A549 (cell line): Measurements from ENCODE around the gene ACACA. TPM values are rescaled to one million over a fixed set of nuclear protein-coding genes. Genes with fewer than 3 reads are reported as not detected.
A peak's percentile ranks its signal among the peaks of the same experiment; 100 is the strongest.
"Not testable (repeated sequence)": the region's sequence is repeated elsewhere in the genome, so short reads cannot be mapped to it uniquely, and the experiment has no call there.

Experiments
- ATAC-seq, 2 experiments: fragments of 200-7000 bp in 1 of 2; fragments of >200 bp in 1 of 2; cut with Nextera tagmentation in 1 of 2; cut with Tn5 transposase in 1 of 2; 3 replicates each; pipeline versions ENCODE4 v1.8.0 to v1.9.1; 2018 to 2020; ENCODE audit warnings: mild to moderate bottlenecking in 1 of 2, moderate library complexity in 1 of 2
- CTCF ChIA-PET: fragments of 300-600 bp; sonication (Branson Sonifier 250); formaldehyde crosslinking; extraction: SDS; loops from one replicate; lab custom pipeline; 2021; ENCODE audit warnings: antibody characterized with exemption, inconsistent platforms; lab: Yijun Ruan, JAX
- POLR2A ChIA-PET: fragments of 350-600 bp; formaldehyde crosslinking; extraction: SDS; loops from one replicate; lab custom pipeline; 2021; ENCODE audit warnings: antibody characterized with exemption, inconsistent platforms; lab: Yijun Ruan, JAX
- DNase-seq, 2 experiments: peaks; one replicate each; pipeline versions ENCODE4 v3.0.0 to v3.0.0-alpha.2; 2011 to 2016; ENCODE audit warnings: low read depth in 1 of 2, low spot score in 1 of 2
- FAIRE-seq: peaks from 2 replicates; lab custom pipeline; 2011; peaks lifted over from hg19 to GRCh38; lab: Jason Lieb, UNC
- H3K27ac ChIP-seq, 2 experiments: fragments of >200 bp; sonication (Bioruptor Twin); formaldehyde crosslinking; 3 replicates each; pipeline ENCODE4 v1.5.1; 2016 to 2017
- H3K4me1 ChIP-seq: fragments of >200 bp; sonication (Bioruptor Twin); formaldehyde crosslinking; 3 replicates; pipeline ENCODE4 v1.6.1; 2016
- H3K4me2 ChIP-seq: fragments of >200 bp; sonication (Bioruptor Twin); formaldehyde crosslinking; 3 replicates; pipeline ENCODE4 v1.6.1; 2016
- H3K4me3 ChIP-seq: fragments of >200 bp; sonication (Bioruptor Twin); formaldehyde crosslinking; 3 replicates; pipeline ENCODE4 v1.5.1; 2016
- H3K9me3 ChIP-seq: fragments of >200 bp; sonication (Bioruptor Twin); formaldehyde crosslinking; 3 replicates; pipeline ENCODE4 v1.6.1; 2016
- BHLHE40 ChIP-seq: IDR thresholded peaks from 2 replicates; pipeline ENCODE4 v1.6.1; 2012; ENCODE audit warnings: low read depth, low read length, inconsistent platforms
- CBX8 ChIP-seq: fragments of 200-600 bp; sonication (generic); IDR thresholded peaks from 2 replicates; pipeline ENCODE4 v1.6.1; 2016
- CHD4 ChIP-seq: fragments of 200-600 bp; sonication (generic); IDR thresholded peaks from 2 replicates; pipeline ENCODE4 v1.6.1; 2016; ENCODE audit warnings: antibody characterized with exemption, mild to moderate bottlenecking, borderline replicate concordance
- EHMT2 ChIP-seq: fragments of 200-600 bp; sonication (generic); IDR thresholded peaks from 2 replicates; pipeline ENCODE4 v1.6.1; 2016; ENCODE audit warnings: antibody characterized with exemption, low read depth, mild to moderate bottlenecking, moderate library complexity
- EP300 ChIP-seq, 2 experiments: fragments of >200 bp; sonication (Bioruptor Twin); formaldehyde crosslinking; IDR thresholded peaks; 2 replicates in 1 of 2; 3 replicates in 1 of 2; pipeline ENCODE4 v1.6.1; 2016 to 2017
- GATA3 ChIP-seq: IDR thresholded peaks from 2 replicates; pipeline ENCODE4 v1.6.1; 2012; ENCODE audit warnings: borderline replicate concordance
- HOXA7 ChIP-seq: fragments of 250-450 bp; sonication (Bioruptor Pico); IDR thresholded peaks from 2 replicates; pipeline ENCODE4 v1.5.0; 2020; ENCODE audit warnings: mild to moderate bottlenecking, moderate library complexity
- HOXB5 ChIP-seq: fragments of 250-450 bp; sonication (Bioruptor Pico); IDR thresholded peaks from 2 replicates; pipeline ENCODE4 v1.5.0; 2020; ENCODE audit warnings: mild to moderate bottlenecking, moderate library complexity
- JUN ChIP-seq, 2 experiments: fragments of >200 bp; sonication (Bioruptor Twin); formaldehyde crosslinking; IDR thresholded peaks; 2 replicates in 1 of 2; 3 replicates in 1 of 2; pipeline ENCODE4 v1.6.1; 2016 to 2017
- RAD21 ChIP-seq, 2 experiments: fragments of >200 bp in 1 of 2; sonication (Bioruptor Twin) in 1 of 2; formaldehyde crosslinking in 1 of 2; IDR thresholded peaks in 1 of 2; conservative IDR thresholded peaks in 1 of 2; 2 replicates in 1 of 2; 3 replicates in 1 of 2; pipeline ENCODE4 v1.6.1; 2012 to 2018; ENCODE audit warnings: inconsistent platforms in 1 of 2
- RFX5 ChIP-seq: fragments of 450-650 bp; IDR thresholded peaks from 2 replicates; pipeline ENCODE4 v1.7.1; 2014; ENCODE audit warnings: antibody characterized with exemption, mild to moderate bottlenecking, moderate library complexity
- SREBF2 ChIP-seq: fragments of 450-650 bp; IDR thresholded peaks from 2 replicates; pipeline ENCODE4 v1.6.1; 2014; ENCODE audit warnings: mild to moderate bottlenecking, moderate library complexity
- ZC3H11A ChIP-seq: fragments of 450-650 bp; IDR thresholded peaks from 2 replicates; pipeline ENCODE4 v1.6.1; 2014; ENCODE audit warnings: antibody characterized with exemption, mild to moderate bottlenecking
- WGBS: methylation state at CpG from one replicate; pipeline ENCODE4 v1.1.6; 2017; ENCODE audit errors: missing lambda C conversion rate; 5-methylcytosine and 5-hydroxymethylcytosine counted together
- polyA plus RNA-seq, 4 experiments: library from polyadenylated mRNA; depleted of rRNA in 3 of 4; stranded (reverse); fragments of >200 nt; fragmentation: RNase III in 1 of 4; extraction: RNeasy Plus Mini Kit Qiagen cat#74134 plus additional on column Dnase treatment in 1 of 4; gene quantifications; 2 replicates in 3 of 4; 3 replicates in 1 of 4; pipeline ENCODE4 v1.2.3, GENCODE V29; 2011 to 2017
- TF ChIP-seq, protein P1 (sequence below): fragments of 450-650 bp; IDR thresholded peaks from 2 replicates; pipeline ENCODE4 v1.6.1; 2014; ENCODE audit warnings: antibody characterized with exemption
- TF ChIP-seq, protein P2 (sequence below): fragments of >200 bp; sonication (Bioruptor Twin); formaldehyde crosslinking; IDR thresholded peaks from 3 replicates; pipeline ENCODE4 v1.6.1; 2016
- TF ChIP-seq, protein P3 (sequence below): fragments of >200 bp; sonication (Bioruptor Twin); formaldehyde crosslinking; IDR thresholded peaks from 3 replicates; pipeline ENCODE4 v1.5.1; 2016
- TF ChIP-seq, protein P4 (sequence below): fragments of 250-450 bp; sonication (Bioruptor Pico); IDR thresholded peaks from 2 replicates; pipeline ENCODE4 v1.5.0; 2021; ENCODE audit warnings: mild to moderate bottlenecking, moderate library complexity, borderline replicate concordance

Gene ACACA
- polyA plus RNA-seq, 2 of the 4 experiments (the other 2 are of a cell fraction): 51.8 to 112 TPM

DNA sequence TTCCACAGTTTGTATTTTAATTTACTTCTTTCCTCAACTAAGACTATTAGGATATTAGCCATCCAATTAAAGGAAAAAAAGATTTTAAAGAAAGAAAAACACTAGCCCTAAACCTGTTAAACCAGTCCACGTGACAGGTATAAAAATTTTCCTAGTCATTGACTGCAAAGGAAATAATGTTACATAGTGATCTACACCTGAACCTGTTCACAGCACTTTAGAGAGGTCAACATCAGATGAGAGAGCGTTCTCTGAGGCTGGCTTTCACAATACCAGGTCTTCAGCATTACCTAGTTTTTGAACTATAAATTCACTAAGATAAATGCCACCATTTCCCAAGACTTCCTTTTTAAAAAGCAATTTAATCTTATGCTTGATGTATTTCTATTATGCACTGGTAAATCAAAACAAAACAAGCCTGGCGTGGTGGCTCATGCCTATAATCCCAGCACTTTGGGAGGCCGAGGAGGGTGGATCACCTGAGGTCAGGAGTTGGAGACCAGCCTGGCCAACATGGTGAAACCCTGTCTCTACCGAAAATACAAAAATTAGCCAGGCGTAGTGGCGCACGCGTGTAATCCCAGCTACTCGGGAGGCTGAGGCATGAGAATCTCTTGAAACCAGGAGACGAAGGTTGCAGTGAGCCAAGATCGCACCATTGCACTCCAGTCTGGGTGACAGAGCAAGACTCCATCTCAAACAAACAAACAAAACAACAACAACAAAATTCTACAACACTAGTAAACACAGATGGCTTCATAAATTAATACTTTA lies 49.7 kb downstream of the ACACA start:
- 75% methylated on average over 12 of the region's 12 CpGs for WGBS
- ATAC-seq, FAIRE-seq, POLR2A ChIA-PET, H3K9me3 ChIP-seq, DNase-seq: not testable (repeated sequence)
- Histone ChIP-seq H3K4me2 (peak overlapping the region; percentile 77), H3K4me1 (peaks cover 42% of the 10 kb centered on the region), H3K4me3 (peak overlapping the region; percentile 88), H3K27ac (peak overlapping the region; percentile 92 to 94; a peak in 4 of 6 replicates)
- CTCF ChIA-PET: interaction anchor here (2.3 kb wide), 1 partner anchor 16 kb away, joined by 12 read pairs; no protein-coding TSS in a partner anchor

DNA sequence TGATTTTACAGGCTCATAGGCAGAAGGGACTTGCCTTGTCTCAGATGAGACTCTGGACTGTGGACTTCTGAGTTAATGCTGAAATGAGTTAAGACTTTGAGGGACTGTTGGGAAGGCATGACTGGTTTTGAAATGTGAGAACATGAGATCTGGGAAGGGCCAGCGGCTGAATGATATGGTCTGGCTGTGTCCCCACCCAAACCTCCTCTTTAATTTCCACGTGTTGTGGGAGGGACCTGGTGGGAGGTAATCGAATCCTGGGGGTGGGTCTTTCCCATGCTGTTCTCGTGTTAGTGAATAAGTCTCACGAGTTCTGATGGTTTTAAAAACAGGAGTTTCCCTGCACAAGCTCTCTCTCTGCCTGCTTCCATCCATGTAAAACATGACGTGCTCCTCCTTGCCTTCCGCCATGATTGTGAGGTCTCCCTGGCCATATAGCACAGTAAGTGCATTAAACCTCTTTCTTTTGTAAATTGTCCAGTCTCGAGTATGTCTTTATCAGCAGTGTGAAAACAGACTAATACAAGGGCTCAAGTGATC lies 59.7 kb downstream of the ACACA start:
- not testable (repeated sequence) for DNase-seq, FAIRE-seq, H3K27ac ChIP-seq, H3K9me3 ChIP-seq, ATAC-seq, H3K4me2 ChIP-seq, H3K4me1 ChIP-seq, H3K4me3 ChIP-seq
- ChIA-PET POLR2A (interaction anchor here (1.2 kb wide), 1 partner anchor 12 kb away, joined by 6 read pairs; no protein-coding TSS in a partner anchor), CTCF (interaction anchor here (1.9 kb wide), 1 partner anchor 27 kb away, joined by 10 read pairs; no protein-coding TSS in a partner anchor)
- 92% methylated on average over 8 of the region's 8 CpGs for WGBS

DNA sequence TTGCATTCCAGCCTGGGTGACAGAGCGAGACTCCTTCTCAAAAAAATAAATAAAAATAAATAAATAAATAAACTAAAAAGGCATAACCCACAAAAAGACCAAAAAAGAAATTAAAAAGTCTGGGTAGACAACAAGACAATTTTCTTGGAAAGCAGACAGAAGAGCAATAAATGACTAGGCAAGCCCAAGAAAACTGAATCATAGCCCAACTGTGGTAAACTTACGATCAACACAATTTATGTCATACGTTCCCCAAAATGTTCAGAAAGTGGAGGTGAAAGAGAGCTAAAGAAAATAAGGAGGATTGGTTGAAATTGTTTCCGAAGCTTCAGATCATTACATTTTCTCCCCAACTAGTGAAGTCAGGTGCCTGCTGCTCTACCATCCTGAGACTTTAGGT lies 62.1 kb downstream of the ACACA start:
- Histone ChIP-seq H3K9me3 (peaks cover 7% of the 10 kb centered on the region; the same call in 1 of the 3 replicates), H3K27ac (no peak overlapping the region), H3K4me3 (no peak overlapping the region), H3K4me2 (no peak overlapping the region), H3K4me1 (peaks cover 9% of the 10 kb centered on the region)
- WGBS: 96% methylated on average over 4 of the region's 4 CpGs
- ChIA-PET CTCF (interaction anchor here (0.6 to 2.1 kb wide), 3 partner anchors 29 to 199 kb away, joined by 3 to 9 read pairs (median 3); no protein-coding TSS in a partner anchor), POLR2A (no interaction called here)
- TF ChIP-seq EHMT2 (no peak), BHLHE40 (no peak), GATA3 (no peak), HOXB5 (CRISPR knock-in tag) (no peak), HOXA7 (CRISPR knock-in tag) (no peak), JUN (IDR thresholded peaks at IDR 0.05) (no peak)
- TF ChIP-seq, protein P1, sequence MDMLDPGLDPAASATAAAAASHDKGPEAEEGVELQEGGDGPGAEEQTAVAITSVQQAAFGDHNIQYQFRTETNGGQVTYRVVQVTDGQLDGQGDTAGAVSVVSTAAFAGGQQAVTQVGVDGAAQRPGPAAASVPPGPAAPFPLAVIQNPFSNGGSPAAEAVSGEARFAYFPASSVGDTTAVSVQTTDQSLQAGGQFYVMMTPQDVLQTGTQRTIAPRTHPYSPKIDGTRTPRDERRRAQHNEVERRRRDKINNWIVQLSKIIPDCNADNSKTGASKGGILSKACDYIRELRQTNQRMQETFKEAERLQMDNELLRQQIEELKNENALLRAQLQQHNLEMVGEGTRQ: no peak
- TF ChIP-seq, protein P2, sequence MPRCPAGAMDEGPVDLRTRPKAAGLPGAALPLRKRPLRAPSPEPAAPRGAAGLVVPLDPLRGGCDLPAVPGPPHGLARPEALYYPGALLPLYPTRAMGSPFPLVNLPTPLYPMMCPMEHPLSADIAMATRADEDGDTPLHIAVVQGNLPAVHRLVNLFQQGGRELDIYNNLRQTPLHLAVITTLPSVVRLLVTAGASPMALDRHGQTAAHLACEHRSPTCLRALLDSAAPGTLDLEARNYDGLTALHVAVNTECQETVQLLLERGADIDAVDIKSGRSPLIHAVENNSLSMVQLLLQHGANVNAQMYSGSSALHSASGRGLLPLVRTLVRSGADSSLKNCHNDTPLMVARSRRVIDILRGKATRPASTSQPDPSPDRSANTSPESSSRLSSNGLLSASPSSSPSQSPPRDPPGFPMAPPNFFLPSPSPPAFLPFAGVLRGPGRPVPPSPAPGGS: no peak
- DNase-seq: no peak
- ATAC-seq: no peak
- no peak for FAIRE-seq

DNA sequence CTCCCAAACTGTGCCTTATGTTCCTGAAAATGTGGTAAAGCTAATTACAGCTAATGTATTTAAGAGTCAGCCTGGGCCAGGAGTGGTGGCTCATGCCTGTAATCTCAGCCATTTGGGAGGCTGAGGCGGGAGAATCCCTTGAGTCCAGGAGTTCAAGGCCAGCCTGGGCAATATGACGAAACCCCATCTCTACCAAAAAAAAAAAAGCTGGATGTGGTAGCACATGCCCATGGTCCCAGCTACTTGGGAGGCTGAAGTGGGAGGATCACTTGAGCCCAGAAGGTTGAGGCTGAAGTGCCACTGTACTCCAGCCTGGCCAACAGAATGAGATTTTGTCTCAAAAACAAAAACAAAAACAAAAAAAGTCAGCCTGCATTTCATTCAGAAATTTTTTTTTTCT lies 64.0 kb downstream of the ACACA start:
- ATAC-seq (no peak), FAIRE-seq (no peak), DNase-seq (no peak)
- H3K4me2 ChIP-seq: no peak overlapping the region
- H3K9me3 ChIP-seq: peaks cover 7% of the 10 kb centered on the region; the same call in 1 of the 3 replicates
- WGBS: 50% methylated on average over 2 of the region's 2 CpGs
- TF ChIP-seq CBX8: no peak
- TF ChIP-seq, protein P3, sequence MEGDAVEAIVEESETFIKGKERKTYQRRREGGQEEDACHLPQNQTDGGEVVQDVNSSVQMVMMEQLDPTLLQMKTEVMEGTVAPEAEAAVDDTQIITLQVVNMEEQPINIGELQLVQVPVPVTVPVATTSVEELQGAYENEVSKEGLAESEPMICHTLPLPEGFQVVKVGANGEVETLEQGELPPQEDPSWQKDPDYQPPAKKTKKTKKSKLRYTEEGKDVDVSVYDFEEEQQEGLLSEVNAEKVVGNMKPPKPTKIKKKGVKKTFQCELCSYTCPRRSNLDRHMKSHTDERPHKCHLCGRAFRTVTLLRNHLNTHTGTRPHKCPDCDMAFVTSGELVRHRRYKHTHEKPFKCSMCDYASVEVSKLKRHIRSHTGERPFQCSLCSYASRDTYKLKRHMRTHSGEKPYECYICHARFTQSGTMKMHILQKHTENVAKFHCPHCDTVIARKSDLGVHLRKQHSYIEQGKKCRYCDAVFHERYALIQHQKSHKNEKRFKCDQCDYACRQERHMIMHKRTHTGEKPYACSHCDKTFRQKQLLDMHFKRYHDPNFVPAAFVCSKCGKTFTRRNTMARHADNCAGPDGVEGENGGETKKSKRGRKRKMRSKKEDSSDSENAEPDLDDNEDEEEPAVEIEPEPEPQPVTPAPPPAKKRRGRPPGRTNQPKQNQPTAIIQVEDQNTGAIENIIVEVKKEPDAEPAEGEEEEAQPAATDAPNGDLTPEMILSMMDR: no peak
- TF ChIP-seq, protein P4, sequence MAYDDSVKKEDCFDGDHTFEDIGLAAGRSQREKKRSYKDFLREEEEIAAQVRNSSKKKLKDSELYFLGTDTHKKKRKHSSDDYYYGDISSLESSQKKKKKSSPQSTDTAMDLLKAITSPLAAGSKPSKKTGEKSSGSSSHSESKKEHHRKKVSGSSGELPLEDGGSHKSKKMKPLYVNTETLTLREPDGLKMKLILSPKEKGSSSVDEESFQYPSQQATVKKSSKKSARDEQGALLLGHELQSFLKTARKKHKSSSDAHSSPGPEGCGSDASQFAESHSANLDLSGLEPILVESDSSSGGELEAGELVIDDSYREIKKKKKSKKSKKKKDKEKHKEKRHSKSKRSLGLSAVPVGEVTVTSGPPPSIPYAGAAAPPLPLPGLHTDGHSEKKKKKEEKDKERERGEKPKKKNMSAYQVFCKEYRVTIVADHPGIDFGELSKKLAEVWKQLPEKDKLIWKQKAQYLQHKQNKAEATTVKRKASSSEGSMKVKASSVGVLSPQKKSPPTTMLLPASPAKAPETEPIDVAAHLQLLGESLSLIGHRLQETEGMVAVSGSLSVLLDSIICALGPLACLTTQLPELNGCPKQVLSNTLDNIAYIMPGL (CRISPR knock-in tag): no peak
- no peak for TF ChIP-seq RAD21 (conservative IDR thresholded peaks at IDR 0.05 in 1 of 2, IDR thresholded peaks at IDR 0.05 in 1 of 2)
- no peak for TF ChIP-seq CHD4
- TF ChIP-seq JUN (IDR thresholded peaks at IDR 0.05): no peak
- TF ChIP-seq, protein P2: no peak
- no peak for TF ChIP-seq RFX5
- no peak for TF ChIP-seq EP300 (IDR thresholded peaks at IDR 0.05)
- TF ChIP-seq ZC3H11A: no peak
- no peak for TF ChIP-seq SREBF2
- peaks cover 17% of the 10 kb centered on the region for H3K4me1 ChIP-seq
- ChIA-PET CTCF (interaction anchor here (0.5 to 4.7 kb wide), 5 partner anchors 31 to 307 kb away, joined by 3 to 25 read pairs (median 3); no protein-coding TSS in a partner anchor), POLR2A (interaction anchor here (0.7 to 1.5 kb wide), 2 partner anchors 9 to 16 kb away, joined by 3 to 12 read pairs; no protein-coding TSS in a partner anchor)
- no peak overlapping the region for H3K27ac ChIP-seq
- H3K4me3 ChIP-seq: no peak overlapping the region
